Rectal smooth muscle tissue (tissue), 1 donor: ENCODE results near the gene EDA2R.

Experiments used
- H3K27ac ChIP-seq: one replicate; pipeline ENCODE4 v1.7.0; 2013; ENCODE audit warnings: low read depth, low read length, inconsistent platforms
- H3K27me3 ChIP-seq: one replicate; pipeline ENCODE4 v1.7.0; 2013; ENCODE audit warnings: low read length; ENCODE audit not compliant: control insufficient read depth, insufficient read depth
- H3K36me3 ChIP-seq: one replicate; pipeline ENCODE4 v1.7.0; 2013; ENCODE audit warnings: low read length; ENCODE audit not compliant: control insufficient read depth, insufficient read depth
- H3K4me1 ChIP-seq: one replicate; pipeline ENCODE4 v1.7.0; 2013; ENCODE audit warnings: low read length; ENCODE audit not compliant: control insufficient read depth, insufficient read depth
- H3K4me3 ChIP-seq: one replicate; pipeline ENCODE4 v1.7.0; 2013; ENCODE audit warnings: low read length
- H3K9ac ChIP-seq: one replicate; pipeline ENCODE4 v1.7.0; 2013; ENCODE audit warnings: low read length

The EDA2R gene

GRCh38 chrX:66632981-66633380 lies 5.9 kb downstream of the EDA2R start:
- H3K27ac ChIP-seq: no peak overlapping the region
- no peak overlapping the region for H3K4me3 ChIP-seq
- H3K27me3 ChIP-seq: no peaks in the 10 kb centered on the region
- H3K9ac ChIP-seq: no peak overlapping the region
- no peaks in the 10 kb centered on the region for H3K36me3 ChIP-seq
- H3K4me1 ChIP-seq: no peaks in the 10 kb centered on the region

DNA sequence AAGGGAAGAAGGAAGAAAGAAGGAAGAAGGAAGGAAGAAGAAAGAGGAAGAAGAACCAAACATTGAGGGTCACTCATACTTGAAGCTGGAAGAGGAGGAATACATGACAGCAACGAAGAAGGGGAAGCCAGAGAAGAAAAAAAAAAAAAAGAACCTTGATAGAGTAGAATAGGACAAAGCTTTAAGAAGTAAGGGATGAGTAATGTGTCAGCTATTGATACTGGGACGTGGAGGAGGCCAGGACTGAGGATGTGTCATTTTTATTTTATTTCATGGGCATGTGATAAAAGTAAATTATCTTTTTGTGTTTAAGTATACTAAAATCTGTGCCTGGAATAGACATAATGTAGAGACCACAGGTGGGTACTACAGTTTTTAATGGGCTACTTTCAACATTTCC lies 6.4 kb downstream of the EDA2R start:
- H3K36me3 ChIP-seq: no peaks in the 10 kb centered on the region
- no peaks in the 10 kb centered on the region for H3K4me1 ChIP-seq
- H3K4me3 ChIP-seq: no peak overlapping the region
- H3K27me3 ChIP-seq: no peaks in the 10 kb centered on the region
- no peak overlapping the region for H3K9ac ChIP-seq
- H3K27ac ChIP-seq: no peak overlapping the region

DNA sequence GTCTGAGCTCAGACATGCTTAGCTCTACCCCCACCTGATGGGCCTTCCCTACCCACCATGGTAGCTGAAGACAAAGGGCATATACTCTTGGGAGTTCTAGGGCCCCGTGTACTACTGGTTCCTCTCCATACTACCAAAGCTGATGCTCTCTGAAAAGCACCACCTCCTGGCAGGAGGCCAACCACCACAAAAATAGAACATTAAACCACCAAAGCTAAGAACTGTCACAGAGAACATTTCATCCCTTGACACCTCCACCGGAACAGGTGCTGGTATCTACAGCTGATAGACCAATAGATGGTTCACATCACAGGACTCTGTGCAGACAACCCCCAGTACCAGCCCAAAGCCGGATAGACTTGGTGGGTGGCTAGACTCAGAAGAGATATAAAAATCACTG lies 13.4 kb downstream of the EDA2R start:
- Histone ChIP-seq H3K27ac (no peak overlapping the region), H3K4me1 (no peaks in the 10 kb centered on the region), H3K4me3 (no peak overlapping the region), H3K36me3 (no peaks in the 10 kb centered on the region), H3K27me3 (no peaks in the 10 kb centered on the region), H3K9ac (no peak overlapping the region)

DNA sequence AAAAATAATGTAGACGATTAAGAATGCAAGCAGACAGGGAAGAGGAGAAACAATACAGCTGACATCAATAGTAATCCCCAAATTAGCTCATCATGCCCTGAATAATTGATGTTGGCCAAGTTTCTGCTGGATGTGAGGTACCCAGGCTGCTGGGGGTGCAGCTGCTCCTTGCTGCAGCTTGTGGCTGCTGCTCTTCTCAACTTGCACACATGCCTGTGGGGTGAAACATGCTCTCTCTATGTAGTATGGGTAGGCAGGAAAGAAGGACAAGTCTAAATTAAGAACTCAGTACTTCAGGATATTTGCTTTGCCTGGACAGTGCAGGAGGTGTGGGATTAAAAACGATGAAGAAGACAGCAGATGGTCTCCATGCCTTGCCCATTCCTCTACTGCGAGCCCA lies 16.7 kb downstream of the EDA2R start:
- Histone ChIP-seq H3K36me3 (no peaks in the 10 kb centered on the region), H3K9ac (no peak overlapping the region), H3K4me3 (no peak overlapping the region), H3K27me3 (no peaks in the 10 kb centered on the region), H3K4me1 (no peaks in the 10 kb centered on the region), H3K27ac (no peak overlapping the region)

GRCh38 chrX:66616944-66617343 lies 21.9 kb downstream of the EDA2R start:
- H3K36me3 ChIP-seq: no peaks in the 10 kb centered on the region
- no peak overlapping the region for H3K9ac ChIP-seq
- H3K4me3 ChIP-seq: no peak overlapping the region
- H3K4me1 ChIP-seq: no peaks in the 10 kb centered on the region
- H3K27me3 ChIP-seq: no peaks in the 10 kb centered on the region
- no peak overlapping the region for H3K27ac ChIP-seq

DNA sequence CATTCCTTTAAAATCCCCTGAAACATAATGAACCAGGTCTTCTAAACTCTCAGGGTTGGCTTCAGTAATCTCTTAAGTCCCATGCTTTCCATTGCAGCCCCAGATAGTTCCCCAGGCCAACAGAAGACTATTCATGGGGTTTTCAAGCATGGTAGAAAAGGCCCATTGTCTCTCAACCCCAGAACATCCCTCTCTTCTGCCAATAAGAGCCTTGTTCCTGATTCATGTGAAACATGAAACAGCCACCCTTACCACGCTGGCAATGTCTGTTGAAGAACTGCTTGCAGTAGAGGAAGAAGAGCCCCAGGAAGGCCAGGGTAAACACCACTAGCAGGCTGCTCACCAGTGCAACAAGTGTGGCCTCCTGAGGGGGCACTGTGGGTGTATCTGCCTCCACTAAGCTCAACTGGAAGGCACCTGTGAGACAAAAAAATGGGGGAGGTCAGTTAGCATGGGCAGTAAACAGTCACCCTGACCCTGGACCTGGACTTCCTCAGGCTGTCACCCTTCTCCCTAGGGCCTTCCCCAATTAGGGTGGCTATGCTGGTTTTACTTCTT lies 36.4 kb downstream of the EDA2R start:
- H3K4me3 ChIP-seq: no peak overlapping the region

DNA sequence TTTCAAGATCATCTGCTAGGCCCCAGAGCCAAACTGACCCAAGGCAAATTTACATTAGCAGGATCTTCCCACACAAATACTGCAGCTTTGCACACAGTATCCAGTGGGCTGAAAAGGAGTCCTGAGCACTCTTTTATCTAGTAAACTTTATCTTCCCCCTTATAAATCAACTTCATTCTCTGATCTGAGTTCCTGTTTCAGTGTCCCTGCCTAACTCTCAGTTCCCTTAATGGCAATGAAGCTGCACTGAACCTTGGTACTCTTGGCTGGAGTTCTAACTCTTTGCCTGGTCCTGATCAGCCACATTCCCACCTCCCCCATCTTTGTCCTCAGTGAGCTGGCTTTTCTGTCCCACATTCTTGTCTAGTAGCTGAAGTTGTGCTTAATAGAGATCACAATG lies 37.4 kb downstream of the EDA2R start:
- H3K4me3 ChIP-seq: no peak overlapping the region
- H3K9ac ChIP-seq: no peak overlapping the region
- no peak overlapping the region for H3K27ac ChIP-seq

More for the DNA sequence above, 36.4 kb downstream of the EDA2R start:
- Histone ChIP-seq H3K9ac (no peak overlapping the region), H3K36me3 (no peaks in the 10 kb centered on the region), H3K27ac (no peak overlapping the region), H3K4me1 (no peaks in the 10 kb centered on the region), H3K27me3 (no peaks in the 10 kb centered on the region)

DNA sequence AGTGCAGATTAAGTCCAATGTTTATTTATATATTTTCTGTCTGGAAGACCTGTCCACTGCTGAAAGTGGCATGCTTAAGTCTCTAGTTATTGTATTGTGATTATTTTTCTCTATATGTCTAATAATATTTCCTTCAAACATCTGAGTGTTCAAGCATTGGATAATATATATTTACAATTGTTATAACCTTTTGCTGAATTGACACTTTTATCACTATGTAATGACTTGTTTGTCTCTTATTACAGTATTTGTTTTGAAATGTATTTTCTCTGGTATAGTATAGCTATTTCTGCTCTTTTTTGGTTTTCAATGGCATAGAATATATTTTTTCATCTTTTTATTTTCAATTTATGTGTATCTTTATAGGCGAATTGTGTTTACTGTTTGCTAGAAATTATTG lies 59.7 kb downstream of the EDA2R start:
- Histone ChIP-seq H3K4me1 (no peaks in the 10 kb centered on the region), H3K27me3 (no peaks in the 10 kb centered on the region), H3K36me3 (no peaks in the 10 kb centered on the region), H3K4me3 (no peak overlapping the region), H3K9ac (no peak overlapping the region), H3K27ac (no peak overlapping the region)

More for the DNA sequence above, 37.4 kb downstream of the EDA2R start:
- H3K36me3 ChIP-seq: no peaks in the 10 kb centered on the region
- no peaks in the 10 kb centered on the region for H3K4me1 ChIP-seq
- no peaks in the 10 kb centered on the region for H3K27me3 ChIP-seq

GRCh38 chrX:66553973-66554372 lies 84.9 kb downstream of the EDA2R start:
- H3K4me3 ChIP-seq: no peak overlapping the region
- no peaks in the 10 kb centered on the region for H3K27me3 ChIP-seq
- H3K4me1 ChIP-seq: no peaks in the 10 kb centered on the region
- H3K27ac ChIP-seq: no peak overlapping the region
- no peaks in the 10 kb centered on the region for H3K36me3 ChIP-seq
- H3K9ac ChIP-seq: no peak overlapping the region

DNA sequence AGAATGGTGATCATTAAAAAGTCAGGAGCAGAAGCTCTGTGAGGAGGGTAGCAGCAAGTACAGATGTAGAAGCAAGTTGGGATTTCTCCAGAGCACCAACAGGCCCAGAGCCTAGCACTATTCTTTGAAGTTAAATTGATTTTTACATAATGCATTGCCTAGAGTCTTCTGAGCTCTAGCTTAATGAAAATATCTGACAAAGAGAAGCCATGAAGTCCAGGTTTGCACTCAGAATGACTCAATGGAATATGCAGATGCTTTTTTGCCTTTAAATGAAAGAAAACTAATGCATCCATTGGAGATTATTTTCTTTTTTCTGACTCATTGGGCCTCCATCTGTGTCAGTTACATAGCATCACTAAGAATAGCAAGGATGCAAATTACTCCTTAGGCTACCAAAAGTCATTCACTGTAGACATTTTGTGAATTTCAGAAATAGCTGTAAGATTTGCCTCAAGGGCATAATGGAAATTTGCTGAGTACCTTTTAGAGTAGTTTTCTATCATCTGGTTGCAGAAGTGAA lies 91.0 kb downstream of the EDA2R start:
- H3K36me3 ChIP-seq: no peaks in the 10 kb centered on the region
- H3K27ac ChIP-seq: no peak overlapping the region
- H3K4me3 ChIP-seq: no peak overlapping the region
- no peak overlapping the region for H3K9ac ChIP-seq
- H3K27me3 ChIP-seq: no peaks in the 10 kb centered on the region
- no peaks in the 10 kb centered on the region for H3K4me1 ChIP-seq
